DMS153 treated with DMSO at 0.1 percent for 48 hours (cell line): ENCODE data around the gene C12orf57.

ENCODE experiments used
- DNase-seq: peaks from one replicate; lab custom pipeline; 2025; ENCODE audit not compliant: unreplicated experiment; lab: John Stamatoyannopoulos, UW

C12orf57 gene

DNA sequence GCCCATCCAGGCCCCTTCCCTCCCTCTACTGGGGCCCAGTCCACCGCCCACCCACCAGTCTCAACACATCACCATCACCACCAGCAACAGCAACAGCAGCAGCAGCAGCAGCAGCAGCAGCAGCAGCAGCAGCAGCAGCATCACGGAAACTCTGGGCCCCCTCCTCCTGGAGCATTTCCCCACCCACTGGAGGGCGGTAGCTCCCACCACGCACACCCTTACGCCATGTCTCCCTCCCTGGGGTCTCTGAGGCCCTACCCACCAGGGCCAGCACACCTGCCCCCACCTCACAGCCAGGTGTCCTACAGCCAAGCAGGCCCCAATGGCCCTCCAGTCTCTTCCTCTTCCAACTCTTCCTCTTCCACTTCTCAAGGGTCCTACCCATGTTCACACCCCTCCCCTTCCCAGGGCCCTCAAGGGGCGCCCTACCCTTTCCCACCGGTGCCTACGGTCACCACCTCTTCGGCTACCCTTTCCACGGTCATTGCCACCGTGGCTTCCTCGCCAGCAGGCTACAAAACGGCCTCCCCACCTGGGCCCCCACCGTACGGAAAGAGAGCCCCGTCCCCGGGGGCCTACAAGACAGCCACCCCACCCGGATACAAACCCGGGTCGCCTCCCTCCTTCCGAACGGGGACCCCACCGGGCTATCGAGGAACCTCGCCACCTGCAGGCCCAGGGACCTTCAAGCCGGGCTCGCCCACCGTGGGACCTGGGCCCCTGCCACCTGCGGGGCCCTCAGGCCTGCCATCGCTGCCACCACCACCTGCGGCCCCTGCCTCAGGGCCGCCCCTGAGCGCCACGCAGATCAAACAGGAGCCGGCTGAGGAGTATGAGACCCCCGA, 7.0 kb upstream of the C12orf57 start:
- no peak for DNase-seq

DNA sequence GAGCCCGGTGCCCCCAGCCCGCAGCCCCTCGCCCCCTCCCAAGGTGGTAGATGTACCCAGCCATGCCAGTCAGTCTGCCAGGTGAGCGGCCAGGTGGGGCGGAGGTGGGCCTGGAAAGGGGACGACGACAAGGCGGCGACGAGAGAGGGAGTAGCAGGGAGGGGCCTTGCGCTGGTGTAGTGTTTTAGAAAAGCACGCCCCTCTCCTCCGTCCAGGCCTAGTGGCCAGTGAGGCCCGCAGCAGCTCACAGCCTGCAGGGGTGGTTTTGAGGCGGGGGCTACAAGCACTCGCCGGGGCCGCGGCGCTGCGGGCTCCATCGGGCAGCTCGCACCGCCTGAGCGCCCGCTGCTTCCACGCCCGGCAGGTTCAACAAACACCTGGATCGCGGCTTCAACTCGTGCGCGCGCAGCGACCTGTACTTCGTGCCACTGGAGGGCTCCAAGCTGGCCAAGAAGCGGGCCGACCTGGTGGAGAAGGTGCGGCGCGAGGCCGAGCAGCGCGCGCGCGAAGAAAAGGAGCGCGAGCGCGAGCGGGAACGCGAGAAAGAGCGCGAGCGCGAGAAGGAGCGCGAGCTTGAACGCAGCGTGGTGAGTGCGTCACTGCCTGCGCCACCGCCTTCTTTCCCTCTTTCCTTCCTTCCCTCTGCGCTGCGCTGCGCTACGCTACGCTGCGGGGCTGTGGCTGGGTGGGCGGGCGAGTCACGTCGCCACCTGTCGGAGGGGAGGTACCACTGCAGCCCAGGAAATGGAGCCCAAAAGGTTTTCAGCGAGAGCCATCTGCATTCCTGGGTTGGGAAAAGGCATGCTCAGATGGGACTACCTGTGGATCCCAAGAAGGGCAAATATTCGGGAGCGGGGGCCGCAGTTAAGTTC, 6.1 kb upstream of the C12orf57 start:
- peak; percentile 94 for DNase-seq

DNA sequence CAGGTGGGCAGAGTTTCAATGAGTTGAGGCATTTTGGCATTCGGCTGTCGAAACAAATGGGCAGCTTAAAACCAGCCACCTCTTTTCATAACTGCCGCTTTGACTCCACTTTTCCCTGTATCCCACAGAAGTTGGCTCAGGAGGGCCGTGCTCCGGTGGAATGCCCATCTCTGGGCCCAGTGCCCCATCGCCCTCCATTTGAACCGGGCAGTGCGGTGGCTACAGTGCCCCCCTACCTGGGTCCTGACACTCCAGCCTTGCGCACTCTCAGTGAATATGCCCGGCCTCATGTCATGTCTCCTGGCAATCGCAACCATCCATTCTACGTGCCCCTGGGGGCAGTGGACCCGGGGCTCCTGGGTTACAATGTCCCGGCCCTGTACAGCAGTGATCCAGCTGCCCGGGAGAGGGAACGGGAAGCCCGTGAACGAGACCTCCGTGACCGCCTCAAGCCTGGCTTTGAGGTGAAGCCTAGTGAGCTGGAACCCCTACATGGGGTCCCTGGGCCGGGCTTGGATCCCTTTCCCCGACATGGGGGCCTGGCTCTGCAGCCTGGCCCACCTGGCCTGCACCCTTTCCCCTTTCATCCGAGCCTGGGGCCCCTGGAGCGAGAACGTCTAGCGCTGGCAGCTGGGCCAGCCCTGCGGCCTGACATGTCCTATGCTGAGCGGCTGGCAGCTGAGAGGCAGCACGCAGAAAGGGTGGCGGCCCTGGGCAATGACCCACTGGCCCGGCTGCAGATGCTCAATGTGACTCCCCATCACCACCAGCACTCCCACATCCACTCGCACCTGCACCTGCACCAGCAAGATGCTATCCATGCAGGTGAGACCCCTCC, 5.2 kb upstream of the C12orf57 start:
- no peak for DNase-seq

DNA sequence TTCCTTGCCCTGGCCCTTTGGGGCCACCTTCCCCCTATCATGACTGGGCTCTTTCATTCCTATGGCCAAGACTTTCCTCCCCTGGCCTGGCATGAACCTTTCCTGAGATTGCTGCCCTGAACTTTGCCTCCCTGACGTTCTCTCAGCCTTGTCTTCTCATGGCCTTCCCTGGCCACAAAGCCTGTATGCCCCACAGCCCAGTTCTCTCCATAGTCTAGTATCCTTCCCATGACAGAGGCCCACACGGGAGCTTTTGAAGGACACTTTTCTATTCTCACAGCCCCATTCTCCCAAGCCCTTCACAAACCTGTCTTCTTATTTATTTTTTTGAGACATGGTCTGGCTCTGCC, 4.7 kb upstream of the C12orf57 start:
- no peak for DNase-seq

DNA sequence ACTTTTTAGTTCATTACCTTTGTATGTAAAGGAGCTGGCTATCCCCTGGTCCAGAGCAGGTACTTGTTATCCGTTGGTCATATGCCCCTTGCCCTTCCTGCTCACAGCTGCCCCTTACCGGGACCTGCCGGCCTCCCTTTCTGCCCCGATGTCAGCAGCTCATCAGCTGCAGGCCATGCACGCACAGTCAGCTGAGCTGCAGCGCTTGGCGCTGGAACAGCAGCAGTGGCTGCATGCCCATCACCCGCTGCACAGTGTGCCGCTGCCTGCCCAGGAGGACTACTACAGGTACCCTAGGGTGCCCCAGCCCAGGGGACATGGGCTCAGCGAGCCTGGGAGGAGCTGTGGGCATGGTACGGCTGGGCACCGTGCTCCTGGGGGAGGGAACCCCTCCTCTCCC, 2.6 kb upstream of the C12orf57 start:
- DNase-seq: no peak

DNA sequence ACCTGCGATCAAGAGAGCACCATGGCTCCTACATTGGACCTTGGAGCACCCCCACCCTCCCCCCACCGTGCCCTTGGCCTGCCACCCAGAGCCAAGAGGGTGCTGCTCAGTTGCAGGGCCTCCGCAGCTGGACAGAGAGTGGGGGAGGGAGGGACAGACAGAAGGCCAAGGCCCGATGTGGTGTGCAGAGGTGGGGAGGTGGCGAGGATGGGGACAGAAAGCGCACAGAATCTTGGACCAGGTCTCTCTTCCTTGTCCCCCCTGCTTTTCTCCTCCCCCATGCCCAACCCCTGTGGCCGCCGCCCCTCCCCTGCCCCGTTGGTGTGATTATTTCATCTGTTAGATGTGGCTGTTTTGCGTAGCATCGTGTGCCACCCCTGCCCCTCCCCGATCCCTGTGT, 2.0 kb upstream of the C12orf57 start:
- no peak for DNase-seq

DNA sequence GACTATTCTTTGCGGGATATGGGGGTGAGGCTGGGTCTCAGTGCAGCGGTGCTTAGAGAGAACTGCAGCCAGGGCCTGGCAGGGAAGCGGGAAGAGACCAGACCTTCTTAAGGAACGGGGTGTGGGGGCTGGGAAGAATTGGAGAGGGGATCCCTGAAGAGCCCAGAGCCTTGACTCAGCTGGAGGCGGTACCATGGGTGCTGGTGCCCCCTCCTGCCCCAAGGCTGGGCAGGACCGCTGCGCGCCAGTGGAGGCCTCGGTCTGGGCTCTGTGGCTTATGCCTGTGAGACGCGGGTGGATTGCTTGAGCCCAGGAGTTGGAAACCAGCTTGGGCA, 1.5 kb upstream of the C12orf57 start:
- DNase-seq: no peak

DNA sequence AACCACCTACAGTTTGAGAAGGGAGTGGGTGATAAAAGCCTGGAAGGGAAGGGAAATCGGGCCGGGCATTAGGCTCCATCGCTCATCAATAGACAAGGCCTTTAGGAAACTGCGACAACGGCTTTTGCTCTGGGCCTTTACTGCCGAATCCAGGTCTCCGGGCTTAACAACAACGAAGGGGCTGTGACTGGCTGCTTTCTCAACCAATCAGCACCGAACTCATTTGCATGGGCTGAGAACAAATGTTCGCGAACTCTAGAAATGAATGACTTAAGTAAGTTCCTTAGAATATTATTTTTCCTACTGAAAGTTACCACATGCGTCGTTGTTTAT, 467 bp upstream of the C12orf57 start:
- DNase-seq: peak; percentile 88

DNA sequence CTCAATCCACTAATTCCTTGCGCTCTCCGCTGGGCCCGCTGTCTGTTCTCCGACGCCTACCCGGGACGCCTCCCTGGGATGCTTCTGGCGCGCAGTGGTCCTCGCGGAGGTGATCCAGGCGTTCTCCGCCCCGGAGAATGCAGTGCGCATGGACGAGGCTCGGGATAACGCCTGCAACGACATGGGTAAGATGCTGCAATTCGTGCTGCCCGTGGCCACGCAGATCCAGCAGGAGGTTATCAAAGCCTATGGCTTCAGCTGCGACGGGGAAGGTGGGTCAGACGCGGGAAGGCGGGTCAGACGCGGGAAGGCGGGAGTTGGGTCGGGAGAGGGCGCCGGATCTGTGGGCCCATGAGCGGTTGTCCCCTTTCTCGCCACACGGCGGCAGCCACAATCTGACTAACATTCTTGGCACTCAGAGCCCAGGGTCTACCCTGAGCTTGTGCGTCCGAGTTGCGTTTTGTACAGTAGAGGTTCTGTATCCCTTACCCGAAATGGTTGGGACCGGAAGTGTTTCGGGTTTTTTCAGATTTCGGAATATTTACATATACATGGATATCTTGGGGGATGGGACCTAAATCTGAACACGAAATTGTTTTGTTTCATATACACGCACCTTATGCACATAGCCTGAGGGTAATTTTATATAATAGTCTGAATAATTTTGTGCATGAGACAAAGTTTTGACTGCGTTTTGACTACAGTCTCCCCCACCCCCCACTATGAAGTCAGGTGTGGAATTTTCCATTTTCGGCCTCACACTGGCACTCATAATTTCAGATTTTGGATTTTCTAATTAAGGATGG, 762 bp downstream of the C12orf57 start:
- DNase-seq: peak; percentile 88

DNA sequence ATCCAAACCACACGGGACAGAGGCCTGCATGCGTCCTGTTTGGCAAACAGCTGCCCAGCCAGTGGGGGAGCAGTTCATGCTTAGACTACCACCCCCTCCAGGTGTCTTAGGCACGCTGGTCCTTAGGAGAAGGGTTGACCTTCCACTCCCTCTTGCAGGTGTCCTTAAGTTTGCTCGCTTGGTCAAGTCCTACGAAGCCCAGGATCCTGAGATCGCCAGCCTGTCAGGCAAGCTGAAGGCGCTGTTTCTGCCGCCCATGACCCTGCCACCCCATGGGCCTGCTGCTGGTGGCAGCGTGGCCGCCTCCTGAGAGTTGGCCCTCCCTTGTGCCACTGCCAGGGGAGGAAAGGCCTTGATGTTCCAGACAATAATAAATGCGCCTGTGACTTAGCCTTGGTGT, 1.8 kb downstream of the C12orf57 start:
- no peak for DNase-seq

DNA sequence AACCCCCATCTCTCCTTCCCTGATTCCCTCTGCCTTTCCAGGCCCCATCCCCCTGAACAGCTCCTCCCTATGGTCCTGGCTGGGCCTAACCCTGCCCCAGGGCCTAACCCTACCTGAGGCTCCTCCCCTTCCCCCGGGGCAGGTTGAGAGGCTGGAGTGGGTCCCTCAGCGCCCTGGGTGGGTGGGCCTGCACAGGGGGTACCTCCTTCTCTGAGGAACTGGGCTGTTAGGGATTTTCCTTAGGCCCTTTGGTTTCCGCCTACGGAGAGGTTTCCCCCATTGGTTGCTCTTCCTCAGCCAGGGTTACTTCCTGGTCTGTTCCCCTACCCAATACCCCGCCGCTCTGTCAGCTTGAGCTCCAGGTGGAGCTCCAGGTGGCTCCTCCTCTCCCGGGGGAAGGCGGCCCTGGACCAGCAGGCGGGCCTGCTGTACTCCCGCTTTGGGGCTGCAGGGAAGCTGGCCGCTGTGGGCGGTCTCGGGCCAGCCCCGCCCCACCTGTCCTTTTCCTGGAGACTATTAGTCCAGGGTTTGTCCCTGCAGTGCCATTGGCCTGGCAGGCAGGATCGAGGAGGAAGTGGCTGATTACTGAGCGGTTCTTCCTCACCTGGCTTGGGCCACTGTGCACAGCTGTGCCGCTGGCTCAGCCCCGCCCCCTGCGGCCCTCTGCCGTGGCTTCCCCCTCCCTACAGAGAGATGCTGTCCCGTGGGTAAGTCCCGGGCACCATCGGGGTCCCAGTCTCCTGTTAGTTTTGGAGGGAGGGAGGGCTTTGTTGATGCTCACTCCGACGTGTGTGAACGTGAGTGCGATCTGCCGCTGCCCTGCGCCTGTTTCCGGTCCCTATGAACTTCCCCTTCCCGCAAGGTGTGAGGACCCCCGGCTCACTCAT, 2.5 kb downstream of the C12orf57 start:
- peak; percentile 93 for DNase-seq

DNA sequence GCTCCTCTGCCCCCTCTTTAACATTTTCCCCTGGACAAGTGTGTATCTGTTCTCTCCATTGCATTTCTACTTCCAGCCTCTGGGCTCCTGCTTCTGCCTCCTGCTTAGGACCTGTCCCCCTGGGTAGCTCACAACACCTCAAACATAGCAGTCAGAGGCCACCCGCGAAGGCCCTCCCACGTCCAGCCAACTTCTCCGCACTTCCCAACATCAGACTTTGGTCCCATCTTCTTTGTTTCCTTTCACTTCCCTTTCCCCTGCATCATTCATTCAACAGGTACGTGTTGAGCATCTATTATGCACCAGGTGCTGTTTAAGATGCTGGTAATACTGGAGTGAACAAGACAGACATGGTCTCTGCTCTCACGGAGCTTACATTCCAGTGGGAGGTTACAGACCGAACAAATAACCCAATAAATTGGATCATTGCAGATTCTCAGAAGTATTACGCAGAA, 3.1 kb downstream of the C12orf57 start:
- DNase-seq: no peak

DNA sequence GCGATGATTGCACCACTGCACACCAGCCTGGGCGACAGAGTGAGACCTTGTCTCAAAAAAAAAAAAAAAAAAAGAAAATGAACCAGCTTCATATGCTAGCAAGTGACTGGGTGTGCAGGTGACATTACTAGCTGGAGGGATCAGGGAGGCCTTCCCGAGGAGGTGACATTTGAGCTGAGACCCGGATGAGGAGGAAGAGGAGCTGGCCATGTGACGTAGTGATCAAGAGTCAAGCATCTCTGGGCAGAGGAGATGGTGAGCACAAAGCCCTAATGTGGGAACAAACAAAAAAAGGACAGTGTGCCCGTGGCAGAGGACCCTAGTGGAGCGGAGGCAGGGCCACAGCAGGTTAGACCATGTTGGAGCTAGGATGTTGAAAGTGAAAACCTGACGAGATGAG, 3.8 kb downstream of the C12orf57 start:
- no peak for DNase-seq

DNA sequence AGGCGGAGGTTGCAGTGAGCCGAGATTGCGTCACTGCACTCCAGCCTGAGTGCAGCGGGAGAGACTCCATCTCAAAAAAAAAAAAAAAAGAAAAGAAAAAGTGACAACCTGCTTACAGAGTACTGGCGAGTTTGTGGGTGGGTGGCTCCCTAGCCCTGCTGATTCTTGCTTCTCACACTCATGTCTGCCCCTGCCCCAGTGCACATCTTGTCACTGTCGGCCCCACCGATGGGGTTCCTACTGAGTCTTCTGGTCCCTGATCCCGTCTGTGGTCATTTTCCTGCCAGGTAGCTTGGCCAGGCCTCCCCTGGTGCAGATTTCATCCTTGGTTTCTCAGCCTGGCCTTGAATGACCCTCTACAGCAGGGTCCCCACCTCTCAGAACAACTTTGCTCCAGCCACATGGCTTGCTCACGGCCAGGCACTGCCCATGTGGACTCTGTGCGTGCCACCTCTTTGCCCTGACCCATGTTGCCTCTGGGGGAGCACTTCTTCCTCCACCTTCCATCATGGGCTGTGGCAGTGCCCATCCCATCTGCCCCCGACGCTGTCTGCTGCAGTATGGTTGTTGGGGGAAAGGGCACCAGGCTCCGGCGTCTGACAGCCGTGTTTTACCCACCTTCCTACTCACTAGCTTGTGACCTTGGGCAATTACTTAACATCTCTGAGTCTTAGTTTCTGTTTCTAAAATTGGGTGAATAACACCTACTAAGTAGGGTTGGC, 5.2 kb downstream of the C12orf57 start:
- DNase-seq: no peak

DNA sequence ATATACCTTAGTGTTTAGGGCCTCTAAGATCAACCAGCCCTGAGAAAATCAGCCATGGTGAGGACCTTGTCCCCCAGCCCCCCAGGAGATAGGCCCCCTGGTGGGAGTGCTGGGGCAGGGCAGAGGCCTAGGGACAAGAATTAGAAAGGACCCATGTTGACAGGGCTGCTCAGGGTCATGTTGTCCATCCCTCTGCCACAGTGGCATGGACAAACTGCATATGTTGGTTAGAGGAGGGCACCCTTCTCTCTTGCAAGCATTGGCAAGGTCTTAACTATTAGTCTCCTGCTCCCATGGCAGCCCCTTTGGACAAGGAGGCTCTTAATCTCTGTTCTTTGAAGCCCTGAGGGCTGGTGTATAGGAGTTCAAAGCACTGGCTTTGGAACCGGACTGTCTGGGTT, 6.6 kb downstream of the C12orf57 start:
- DNase-seq: no peak

DNA sequence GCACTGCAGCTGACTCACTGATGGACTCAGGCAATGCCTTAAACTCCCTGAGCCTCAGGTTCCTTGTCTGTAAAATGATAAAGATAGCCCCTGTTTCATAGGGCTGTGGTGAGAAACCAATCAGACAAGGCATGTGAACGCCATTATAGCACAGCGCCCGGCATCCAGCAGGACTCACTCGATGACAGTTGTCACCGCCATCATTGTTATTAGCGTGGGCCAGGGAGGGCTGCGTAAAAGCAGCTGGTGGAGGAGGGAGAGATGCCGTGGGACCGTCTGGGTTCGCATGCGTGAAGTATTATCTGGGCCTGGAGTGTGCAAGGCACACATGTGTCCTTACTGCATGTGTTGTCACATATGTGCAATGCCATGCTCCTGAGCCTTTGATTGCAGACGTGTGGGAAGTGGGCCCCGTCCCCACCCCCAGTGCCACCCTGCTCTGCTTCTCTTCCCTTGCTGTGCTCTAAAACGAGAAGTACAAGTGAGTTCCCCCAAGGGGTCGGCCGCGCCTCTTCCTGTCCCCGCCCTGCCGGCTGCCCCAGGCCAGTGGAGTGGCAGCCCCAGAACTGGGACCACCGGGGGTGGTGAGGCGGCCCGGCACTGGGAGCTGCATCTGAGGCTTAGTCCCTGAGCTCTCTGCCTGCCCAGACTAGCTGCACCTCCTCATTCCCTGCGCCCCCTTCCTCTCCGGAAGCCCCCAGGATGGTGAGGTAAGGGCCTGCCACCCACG, 7.2 kb downstream of the C12orf57 start, which contains the start of gene PTPN6:
PTPN6 (plus strand) TSS at position 546 of the 730 bp plus-strand sequence; CDS start at position 703, 157 bp downstream.
- no peak for DNase-seq

DNA sequence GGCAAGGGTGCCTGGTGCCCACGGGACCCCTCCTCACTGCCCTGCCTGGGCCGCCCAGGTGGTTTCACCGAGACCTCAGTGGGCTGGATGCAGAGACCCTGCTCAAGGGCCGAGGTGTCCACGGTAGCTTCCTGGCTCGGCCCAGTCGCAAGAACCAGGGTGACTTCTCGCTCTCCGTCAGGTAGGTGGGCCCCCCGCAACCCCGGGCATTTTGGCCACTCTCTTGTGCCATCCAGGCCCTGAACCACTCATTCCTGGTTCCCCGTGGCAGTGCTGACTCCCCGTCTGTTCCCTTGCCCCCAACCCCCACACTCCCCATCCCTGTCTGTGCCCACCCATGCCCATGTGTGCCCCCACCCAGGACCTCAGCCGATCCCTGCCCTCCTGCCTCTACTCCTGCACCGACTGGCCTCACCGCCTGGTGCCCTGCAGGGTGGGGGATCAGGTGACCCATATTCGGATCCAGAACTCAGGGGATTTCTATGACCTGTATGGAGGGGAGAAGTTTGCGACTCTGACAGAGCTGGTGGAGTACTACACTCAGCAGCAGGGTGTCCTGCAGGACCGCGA, 7.8 kb downstream of the C12orf57 start:
- DNase-seq: no peak
